GM19395 (cell line): ENCODE results near the gene PRKCH.

Experiments
- ATAC-seq: cut with Tn5 transposase; IDR thresholded peaks from one replicate; pipeline ENCODE4 v1.9.1; 2021; ENCODE audit warnings: mild to moderate bottlenecking, moderate library complexity; ENCODE audit not compliant: unreplicated experiment

Gene PRKCH

GRCh38 chr14:61540931-61541330 is 219.6 kb downstream of the PRKCH start:
- no peak for ATAC-seq

GRCh38 chr14:61542848-61543790 is 221.7 kb downstream of the PRKCH start:
- ATAC-seq: no peak

- no peak for ATAC-seq
Observed at GRCh38 chr14:61543946-61544345, 222.6 kb downstream of the PRKCH start.

- ATAC-seq: no peak
Observed at GRCh38 chr14:61544448-61545330, 223.3 kb downstream of the PRKCH start.

GRCh38 chr14:61545726-61546455 is 224.5 kb downstream of the PRKCH start:
- ATAC-seq: no peak

GRCh38 chr14:61547186-61548069 is 226.0 kb downstream of the PRKCH start:
- no peak for ATAC-seq

GRCh38 chr14:61549425-61549824 is 228.0 kb downstream of the PRKCH start:
- no peak for ATAC-seq

- ATAC-seq: no peak
Observed at GRCh38 chr14:61551384-61551783, 230.0 kb downstream of the PRKCH start.

GRCh38 chr14:61552241-61552640 is 230.9 kb downstream of the PRKCH start:
- no peak for ATAC-seq

GRCh38 chr14:61553730-61554641 is 232.6 kb downstream of the PRKCH start:
- ATAC-seq: no peak

GRCh38 chr14:61555056-61555838 is 233.9 kb downstream of the PRKCH start:
- ATAC-seq: no peak

- no peak for ATAC-seq
Observed at GRCh38 chr14:61556455-61556854, 235.1 kb downstream of the PRKCH start.

GRCh38 chr14:61557262-61557661 is 235.9 kb downstream of the PRKCH start:
- no peak for ATAC-seq

- no peak for ATAC-seq
Observed at GRCh38 chr14:61557854-61558253, 236.5 kb downstream of the PRKCH start.

GRCh38 chr14:61558271-61558670 is 236.9 kb downstream of the PRKCH start:
- no peak for ATAC-seq

GRCh38 chr14:61559641-61560201 is 238.3 kb downstream of the PRKCH start:
- no peak for ATAC-seq

- no peak for ATAC-seq
Observed at GRCh38 chr14:61560323-61560722, 238.9 kb downstream of the PRKCH start.

- ATAC-seq: no peak
Observed at GRCh38 chr14:61561104-61561503, 239.7 kb downstream of the PRKCH start.
